GM19193 (cell line): ENCODE data around the gene DNAH14.

ENCODE experiments used
- POLR2A ChIP-seq: IDR thresholded peaks from 4 replicates; pipeline ENCODE4 v1.6.1; 2011; ENCODE audit not compliant: insufficient read depth, insufficient read length; ENCODE audit errors: extremely low read depth

DNAH14 gene

GRCh38 chr1:225440380-225441221 lies 511.1 kb downstream of the DNAH14 start:
- TF ChIP-seq POLR2A: no peak

- no peak for TF ChIP-seq POLR2A
These were observed 512.0 kb downstream of the DNAH14 start for GRCh38 chr1:225441314-225442122.

- no peak for TF ChIP-seq POLR2A
These were observed 512.6 kb downstream of the DNAH14 start for GRCh38 chr1:225442123-225442505.

DNA sequence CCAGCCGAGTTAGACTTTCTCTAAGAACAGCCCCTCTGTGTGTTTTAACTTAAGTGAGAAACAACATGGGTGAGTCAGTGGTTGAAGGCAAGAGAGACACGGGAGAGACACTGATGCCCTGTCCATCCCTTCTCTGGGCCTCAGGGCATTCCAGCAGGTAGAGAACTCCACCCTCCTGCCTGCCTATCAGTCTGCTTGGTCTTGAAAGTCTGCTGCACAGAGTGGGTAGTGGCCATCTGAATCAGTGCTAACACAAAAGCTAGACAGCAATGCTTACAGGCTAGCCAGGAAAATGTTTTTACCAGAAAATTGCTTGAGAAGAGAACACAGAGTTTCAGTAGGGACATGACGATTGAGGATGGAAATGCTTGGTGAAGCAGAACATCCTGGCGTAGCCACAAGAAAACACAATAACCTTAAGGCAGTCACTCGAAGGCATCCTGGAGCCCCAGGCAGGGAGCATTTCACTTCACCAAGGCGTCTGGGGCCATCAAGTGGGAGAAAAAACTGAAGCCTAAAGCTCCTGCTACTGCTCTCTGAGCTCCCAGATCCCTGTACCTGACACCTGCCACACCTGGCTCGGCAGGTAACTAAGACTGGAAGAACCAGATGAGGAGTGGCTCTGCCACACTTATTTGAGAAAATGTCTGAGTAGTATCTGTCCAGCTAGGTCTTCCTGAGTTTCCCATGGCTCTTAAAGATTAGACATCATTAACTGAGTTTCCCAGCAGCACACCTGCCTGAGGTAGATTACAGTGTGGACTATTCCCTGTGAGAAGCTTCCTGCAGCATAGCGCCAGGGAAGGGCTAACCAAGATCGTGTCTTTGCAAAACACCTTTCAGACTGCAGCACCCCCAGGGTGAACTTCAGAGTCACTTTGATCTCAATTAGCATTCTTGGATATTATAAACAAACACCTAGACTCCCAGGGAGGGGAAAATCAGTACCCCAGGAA lies 516.4 kb downstream of the DNAH14 start:
- no peak for TF ChIP-seq POLR2A

DNA sequence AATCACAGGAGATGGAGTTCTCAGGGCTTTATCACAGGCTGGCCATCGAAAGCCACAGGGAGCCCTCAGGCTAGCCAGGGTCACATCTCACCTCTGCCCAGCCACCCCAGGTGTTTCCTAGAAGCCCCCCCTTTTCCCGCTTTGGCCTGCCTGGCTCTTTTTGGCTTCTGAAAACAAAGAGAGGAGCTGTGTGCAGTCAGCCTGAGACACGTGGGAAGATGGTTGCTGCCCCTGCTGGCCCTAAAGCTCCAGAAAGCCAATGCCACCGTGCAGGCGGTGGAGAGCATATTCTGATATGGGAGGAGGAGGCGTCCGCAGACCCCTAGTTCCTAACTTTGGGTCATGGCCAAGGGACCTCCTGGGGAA lies 517.1 kb downstream of the DNAH14 start:
- no peak for TF ChIP-seq POLR2A

- no peak for TF ChIP-seq POLR2A
These were observed 517.6 kb downstream of the DNAH14 start for GRCh38 chr1:225446981-225447615.

DNA sequence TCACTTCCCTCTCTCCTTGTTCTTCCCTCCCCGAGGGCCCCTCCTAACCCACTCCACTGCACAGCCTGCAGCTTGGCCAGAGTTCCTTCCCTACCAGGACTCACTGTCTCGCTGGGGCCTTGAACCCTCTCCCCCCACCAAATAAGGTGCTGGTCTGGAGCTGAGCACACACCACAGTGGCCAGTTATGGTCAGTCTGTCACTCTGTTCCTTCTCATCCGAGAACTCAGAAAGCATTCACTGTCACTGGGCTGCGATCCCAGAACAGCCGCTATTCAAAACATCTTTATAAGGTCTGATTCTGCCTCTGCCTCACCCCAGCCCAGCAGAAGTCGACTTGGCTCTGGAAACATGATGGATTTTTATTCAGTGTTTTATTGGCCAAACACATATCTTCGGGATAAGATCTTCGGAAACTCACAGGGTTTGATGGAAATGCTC lies 518.2 kb downstream of the DNAH14 start:
- TF ChIP-seq POLR2A: no peak

DNA sequence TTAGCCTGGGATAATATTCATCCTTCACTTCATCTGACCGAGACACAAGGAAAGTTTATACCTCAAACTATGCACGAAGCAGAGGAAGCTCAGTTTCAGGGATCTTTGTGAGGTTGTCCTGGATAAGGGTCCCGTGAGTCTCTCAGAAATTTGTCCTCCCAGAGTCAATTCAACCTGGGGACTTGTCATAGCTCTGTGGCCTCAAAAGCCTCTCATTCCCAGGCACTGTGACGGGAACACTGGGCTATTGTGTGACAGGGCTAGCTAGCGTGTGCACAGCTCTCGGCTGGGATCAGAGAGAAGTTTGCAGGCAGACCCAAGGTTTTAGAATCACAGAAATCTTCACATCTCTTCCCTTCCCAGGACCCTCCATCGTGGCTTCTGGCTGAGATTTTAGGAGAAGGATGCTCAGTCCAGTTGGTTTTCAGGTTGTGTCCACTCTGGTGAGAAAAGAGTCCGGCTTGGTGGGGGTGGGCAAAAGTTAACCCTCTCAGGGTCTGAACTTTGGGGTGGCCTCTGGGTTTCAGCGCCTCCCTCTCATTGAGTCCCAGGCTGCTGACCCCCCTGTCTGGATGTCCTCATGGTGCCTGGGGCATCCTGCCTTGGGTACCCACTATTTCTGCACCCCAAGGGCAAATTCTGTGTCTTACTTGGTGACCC lies 518.8 kb downstream of the DNAH14 start:
- TF ChIP-seq POLR2A: no peak
